Large intestine (tissue), 3 donors: Measurements from ENCODE around the gene ST13. TPM values are rescaled to one million over a fixed set of nuclear protein-coding genes. Genes with fewer than 3 reads are reported as not detected.
"Not testable (repeated sequence)": the region's sequence is repeated elsewhere in the genome, so short reads cannot be mapped to it uniquely, and the experiment has no call there.

ENCODE experiments used
- DNase-seq, 2 donors: peaks; one replicate each; pipeline versions ENCODE4 v3.0.0 to v3.0.0-alpha.2; 2013
- H3K27ac ChIP-seq: one replicate; pipeline ENCODE4 v1.5.1; 2013; ENCODE audit warnings: low read length
- H3K27me3 ChIP-seq: 2 replicates; pipeline ENCODE4 v1.6.1; 2013; ENCODE audit warnings: low read length; ENCODE audit not compliant: control insufficient read depth, insufficient read depth
- H3K36me3 ChIP-seq: 2 replicates; pipeline ENCODE4 v1.6.1; 2013; ENCODE audit warnings: low read length; ENCODE audit not compliant: control insufficient read depth, insufficient read depth
- H3K4me1 ChIP-seq: one replicate; pipeline ENCODE4 v1.6.1; 2013; ENCODE audit warnings: low read length; ENCODE audit not compliant: control insufficient read depth, insufficient read depth
- H3K4me3 ChIP-seq: one replicate; pipeline ENCODE4 v1.5.1; 2013; ENCODE audit warnings: low read length
- H3K9me3 ChIP-seq: one replicate; pipeline ENCODE4 v1.6.1; 2013; ENCODE audit warnings: mild to moderate bottlenecking, low read depth, low read length, moderate library complexity; ENCODE audit not compliant: control insufficient read depth
- WGBS: methylation state at CpG from one replicate; pipeline ENCODE4 v1.1.5; 2013; ENCODE audit warnings: low lambda C conversion rate; ENCODE audit not compliant: insufficient coverage; 5-methylcytosine and 5-hydroxymethylcytosine counted together
- polyA plus RNA-seq: library from polyadenylated mRNA; unstranded; fragments of 120-200 nt; gene quantifications from one replicate; pipeline ENCODE4 v1.2.1, GENCODE V29; 2013

The ST13 gene
- polyA plus RNA-seq, 1 donor = 457 TPM

GRCh38 chr22:40853333-40853732 lies 3.1 kb downstream of the ST13 start:
- H3K27ac ChIP-seq = peak overlapping the region; percentile 53
- DNase-seq = no peak
- no peaks in the 10 kb centered on the region for H3K27me3 ChIP-seq
- H3K4me3 ChIP-seq = peak overlapping the region; percentile 11
- H3K36me3 ChIP-seq = peaks cover 14% of the 10 kb centered on the region
- no peaks in the 10 kb centered on the region for H3K9me3 ChIP-seq
- H3K4me1 ChIP-seq = peaks cover 30% of the 10 kb centered on the region
- 17% methylated on average over 1 of the region's 1 CpG for WGBS

- H3K4me3 ChIP-seq, H3K27ac ChIP-seq, H3K4me1 ChIP-seq, DNase-seq, H3K9me3 ChIP-seq, H3K27me3 ChIP-seq: not testable (repeated sequence)
- 100% methylated on average over 1 of the region's 11 CpGs for WGBS
- peaks cover 66% of the 10 kb centered on the region for H3K36me3 ChIP-seq
Measured at GRCh38 chr22:40845816-40846215, 10.6 kb downstream of the ST13 start.

GRCh38 chr22:40844951-40845350 lies 11.5 kb downstream of the ST13 start:
- no peak for DNase-seq
- WGBS = 100% methylated on average over 1 of the region's 3 CpGs
- Histone ChIP-seq H3K36me3 (peaks cover 68% of the 10 kb centered on the region), H3K27me3 (no peaks in the 10 kb centered on the region), H3K4me1 (no peaks in the 10 kb centered on the region), H3K27ac (no peak overlapping the region), H3K4me3 (no peak overlapping the region), H3K9me3 (no peaks in the 10 kb centered on the region)

GRCh38 chr22:40838486-40838885 lies 18.0 kb downstream of the ST13 start:
- WGBS = 94% methylated on average over 2 of the region's 3 CpGs

GRCh38 chr22:40834619-40835018 lies 21.8 kb downstream of the ST13 start:
- Histone ChIP-seq H3K9me3 (no peaks in the 10 kb centered on the region), H3K4me1 (no peaks in the 10 kb centered on the region), H3K27me3 (no peaks in the 10 kb centered on the region), H3K36me3 (peaks cover 74% of the 10 kb centered on the region), H3K27ac (no peak overlapping the region), H3K4me3 (no peak overlapping the region)
- WGBS = 100% methylated on average over 2 of the region's 3 CpGs
- no peak for DNase-seq

More at GRCh38 chr22:40838486-40838885, 18.0 kb downstream of the ST13 start:
- Histone ChIP-seq H3K27ac (no peak overlapping the region), H3K4me1 (no peaks in the 10 kb centered on the region), H3K36me3 (peaks cover 75% of the 10 kb centered on the region), H3K27me3 (no peaks in the 10 kb centered on the region), H3K9me3 (no peaks in the 10 kb centered on the region), H3K4me3 (no peak overlapping the region)
- DNase-seq = no peak

GRCh38 chr22:40829131-40829530 lies 27.3 kb downstream of the ST13 start:
- Histone ChIP-seq H3K4me3 (no peak overlapping the region), H3K4me1 (peaks cover 5% of the 10 kb centered on the region), H3K36me3 (peaks cover 51% of the 10 kb centered on the region), H3K27ac (no peak overlapping the region), H3K27me3 (no peaks in the 10 kb centered on the region), H3K9me3 (no peaks in the 10 kb centered on the region)
- DNase-seq = no peak
- WGBS = 83% methylated on average over 4 of the region's 6 CpGs

GRCh38 chr22:40826984-40827741 lies 29.3 kb downstream of the ST13 start:
- Histone ChIP-seq H3K4me1 (peaks cover 9% of the 10 kb centered on the region), H3K4me3 (no peak overlapping the region), H3K27ac (peak overlapping the region; percentile 32), H3K9me3 (no peaks in the 10 kb centered on the region), H3K36me3 (peaks cover 46% of the 10 kb centered on the region), H3K27me3 (no peaks in the 10 kb centered on the region)
- 80% methylated on average over 4 of the region's 7 CpGs for WGBS
- DNase-seq = peak; percentile 49 to 79

GRCh38 chr22:40826292-40826691 lies 30.1 kb downstream of the ST13 start:
- no CpG with 5 or more reads among the region's 2 CpGs for WGBS
- H3K27ac ChIP-seq = peak overlapping the region; percentile 30
- H3K27me3 ChIP-seq, H3K4me1 ChIP-seq, H3K9me3 ChIP-seq, H3K4me3 ChIP-seq, DNase-seq: not testable (repeated sequence)
- peaks cover 40% of the 10 kb centered on the region for H3K36me3 ChIP-seq

- Histone ChIP-seq H3K9me3 (no peaks in the 10 kb centered on the region), H3K4me3 (no peak overlapping the region), H3K36me3 (peaks cover 21% of the 10 kb centered on the region), H3K27me3 (no peaks in the 10 kb centered on the region), H3K27ac (peak overlapping the region; percentile 25), H3K4me1 (peaks cover 16% of the 10 kb centered on the region)
- WGBS = no CpG with 5 or more reads among the region's 1 CpG
- DNase-seq = peak; percentile 15 to 51
Measured at GRCh38 chr22:40823426-40823825, 33.0 kb downstream of the ST13 start.

- WGBS = 40% methylated on average over 1 of the region's 4 CpGs
- no peak for DNase-seq
- Histone ChIP-seq H3K27me3 (no peaks in the 10 kb centered on the region), H3K4me3 (peak overlapping the region; percentile 74), H3K36me3 (peaks cover 13% of the 10 kb centered on the region), H3K4me1 (peaks cover 18% of the 10 kb centered on the region), H3K9me3 (no peaks in the 10 kb centered on the region), H3K27ac (peak overlapping the region; percentile 34)
Measured at GRCh38 chr22:40819599-40820140, 36.8 kb downstream of the ST13 start.
